Chondrocyte (in vitro differentiated cells): ENCODE results near the gene PM20D2. TPM values are rescaled to one million over a fixed set of nuclear protein-coding genes. Genes with fewer than 3 reads are reported as not detected.
A peak's percentile ranks its signal among the peaks of the same experiment; 100 is the strongest.

Experiments used
- DNase-seq: peaks from one replicate; pipeline ENCODE4 v3.0.0; 2021; ENCODE audit warnings: mixed read lengths, low spot score
- H3K27ac Mint-ChIP-seq: one replicate; pipeline ENCODE4 v1.8.0; 2021; ENCODE audit warnings: mild to moderate bottlenecking, moderate library complexity, mixed read lengths; ENCODE audit not compliant: unreplicated experiment
- H3K27me3 Mint-ChIP-seq: 2 replicates; pipeline ENCODE4 v1.8.0; 2021; ENCODE audit warnings: low read depth, mixed read lengths
- H3K36me3 Mint-ChIP-seq: 2 replicates; pipeline ENCODE4 v1.8.0; 2021; ENCODE audit warnings: low read depth, mixed read lengths
- H3K4me1 Mint-ChIP-seq: 2 replicates; pipeline ENCODE4 v1.8.0; 2021; ENCODE audit warnings: low read depth, mild to moderate bottlenecking, mixed read lengths
- H3K4me3 Mint-ChIP-seq: one replicate; pipeline ENCODE4 v1.8.0; 2021; ENCODE audit warnings: mild to moderate bottlenecking, moderate library complexity, mixed read lengths; ENCODE audit not compliant: unreplicated experiment
- H3K9me3 Mint-ChIP-seq: 2 replicates; pipeline ENCODE4 v1.8.0; 2021; ENCODE audit warnings: low read depth, mixed read lengths
- CTCF ChIP-seq: fragments of 200-600 bp; sonication (generic); IDR thresholded peaks from 2 replicates; pipeline ENCODE4 v1.5.0; 2021; ENCODE audit warnings: antibody characterized with exemption, mild to moderate bottlenecking, moderate library complexity
- total RNA-seq: library from RNA; stranded (reverse); gene quantifications from 3 replicates; pipeline ENCODE4 v1.2.1, GENCODE V29; 2021

The PM20D2 gene
- total RNA-seq, 1 donor from 2014 or later = 6.2 TPM

GRCh38 chr6:89145091-89145955 is 532 bp upstream of the PM20D2 start:
- no peaks in the 10 kb centered on the region for H3K9me3 Mint-ChIP-seq
- no peak for DNase-seq
- H3K4me1 Mint-ChIP-seq = peaks cover 60% of the 10 kb centered on the region
- H3K27ac Mint-ChIP-seq = peak overlapping the region; percentile 66
- no peak for TF ChIP-seq CTCF
- no peaks in the 10 kb centered on the region for H3K27me3 Mint-ChIP-seq
- H3K4me3 Mint-ChIP-seq = peak overlapping the region; percentile 74
- peaks cover 1% of the 10 kb centered on the region for H3K36me3 Mint-ChIP-seq

DNA sequence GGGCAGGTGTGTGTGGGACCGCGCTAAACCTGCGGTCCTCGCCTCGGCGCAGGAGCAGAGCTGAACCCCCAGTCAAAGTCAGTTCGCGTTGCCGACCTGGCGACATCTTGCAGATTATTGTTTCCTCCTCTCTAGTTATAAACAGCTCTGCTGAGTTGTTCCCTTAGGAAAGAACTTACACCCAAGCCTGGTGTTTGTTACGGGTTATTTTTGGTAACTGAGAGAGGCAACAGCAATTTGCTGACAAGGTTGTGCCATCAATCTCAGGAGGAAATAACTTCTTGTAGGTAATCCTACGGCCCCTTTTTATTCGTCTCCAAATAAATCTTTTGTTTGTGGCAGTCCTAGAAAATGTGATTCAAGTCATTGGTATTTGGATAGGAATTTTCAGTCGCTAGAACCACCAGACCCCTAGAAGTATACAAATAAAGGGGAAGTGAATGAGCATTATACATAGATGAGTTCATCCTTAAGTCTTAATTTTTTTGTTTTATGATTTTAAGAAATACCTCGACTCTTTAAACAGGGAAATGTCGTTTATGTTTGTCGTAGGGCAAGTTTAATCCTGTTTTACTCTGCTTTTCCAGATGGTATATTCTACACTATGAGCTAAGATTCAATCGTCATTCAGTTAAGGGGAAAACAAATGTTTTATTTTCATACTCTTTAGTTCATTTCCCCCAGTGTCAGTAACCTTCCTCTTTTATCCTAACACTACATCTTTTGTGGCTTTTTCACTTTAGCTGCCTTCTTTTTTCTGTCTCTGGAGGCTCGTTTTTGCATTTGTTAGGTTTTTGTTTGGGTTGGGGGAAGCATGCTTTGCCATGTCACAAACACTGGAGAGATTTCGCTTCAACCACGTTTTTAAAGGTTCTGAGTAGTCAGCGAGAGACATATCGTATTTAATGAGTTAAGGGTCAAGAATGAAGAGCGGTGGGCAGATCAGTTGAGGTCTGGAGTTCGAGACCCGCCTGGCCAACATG is 1.2 kb downstream of the PM20D2 start:
- no peaks in the 10 kb centered on the region for H3K27me3 Mint-ChIP-seq
- peaks cover 45% of the 10 kb centered on the region for H3K4me1 Mint-ChIP-seq
- H3K27ac Mint-ChIP-seq = peak overlapping the region; percentile 59
- H3K9me3 Mint-ChIP-seq = no peaks in the 10 kb centered on the region
- TF ChIP-seq CTCF = no peak
- peaks cover 1% of the 10 kb centered on the region for H3K36me3 Mint-ChIP-seq
- H3K4me3 Mint-ChIP-seq = peak overlapping the region; percentile 69
- DNase-seq = no peak

DNA sequence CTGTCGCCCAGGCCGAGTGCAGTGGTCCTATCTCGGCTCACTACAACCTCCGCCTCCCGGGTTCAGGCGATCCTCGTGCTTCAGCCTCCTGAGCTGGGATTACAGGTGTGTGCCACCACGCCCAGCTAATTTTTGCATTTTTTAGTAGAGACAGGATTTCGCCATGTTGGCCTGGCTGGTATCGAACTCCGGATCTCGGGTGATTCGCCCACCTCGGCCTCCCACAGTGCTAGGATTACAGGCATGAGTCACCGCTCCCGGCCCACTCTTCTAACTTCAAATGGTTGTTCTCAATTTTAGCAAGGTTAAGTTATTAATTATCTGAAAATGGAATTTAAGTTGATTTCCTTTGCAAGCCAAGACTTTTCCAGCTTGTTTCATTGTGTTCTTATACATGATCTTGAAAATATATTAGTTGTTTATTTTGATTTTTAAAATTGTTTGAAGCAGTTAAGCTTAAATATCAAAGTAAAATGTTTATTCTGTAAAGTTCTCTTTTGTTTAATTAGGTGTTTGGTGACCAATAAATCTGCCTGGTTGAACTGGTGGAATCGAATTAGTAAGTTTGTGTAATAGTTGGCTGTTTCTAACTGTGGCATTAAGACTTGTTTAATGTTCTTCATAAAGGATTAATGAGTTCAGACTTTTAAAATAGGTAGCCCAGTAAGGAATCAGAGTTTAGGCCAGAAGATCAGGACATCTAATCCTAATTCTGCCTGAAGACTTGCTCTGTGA is 2.3 kb downstream of the PM20D2 start:
- TF ChIP-seq CTCF = no peak
- H3K36me3 Mint-ChIP-seq = peaks cover 1% of the 10 kb centered on the region
- DNase-seq = no peak
- no peak overlapping the region for H3K4me3 Mint-ChIP-seq
- H3K27me3 Mint-ChIP-seq = no peaks in the 10 kb centered on the region
- no peak overlapping the region for H3K27ac Mint-ChIP-seq
- peaks cover 38% of the 10 kb centered on the region for H3K4me1 Mint-ChIP-seq
- no peaks in the 10 kb centered on the region for H3K9me3 Mint-ChIP-seq

DNA sequence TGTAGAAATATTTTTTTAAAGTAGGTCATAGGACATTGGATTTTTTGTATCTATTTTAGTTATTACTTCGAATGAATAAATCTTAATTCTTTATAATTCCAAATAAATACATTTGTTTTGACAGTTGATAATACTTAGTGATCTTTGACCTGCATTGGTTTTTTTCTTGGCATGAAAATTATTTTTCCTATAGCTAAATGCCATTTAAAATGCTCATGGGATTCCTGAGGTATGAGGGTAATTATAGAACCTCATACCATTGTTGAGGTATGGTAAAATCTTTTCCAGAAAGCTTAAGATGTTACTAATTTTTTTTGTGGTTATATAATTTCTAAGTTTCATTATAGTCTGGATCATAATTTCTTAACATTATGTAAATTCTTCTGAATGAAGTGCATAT is 8.3 kb downstream of the PM20D2 start:
- no peak for TF ChIP-seq CTCF
- Mint-ChIP-seq H3K27me3 (no peaks in the 10 kb centered on the region), H3K4me3 (no peak overlapping the region), H3K36me3 (peaks cover 3% of the 10 kb centered on the region), H3K27ac (no peak overlapping the region), H3K4me1 (peaks cover 7% of the 10 kb centered on the region), H3K9me3 (no peaks in the 10 kb centered on the region)
- no peak for DNase-seq
